K562 treated with DMSO at 1 percent for 12 hours (cell line): ENCODE data around the gene SNX33. TPM values are rescaled to one million over a fixed set of nuclear protein-coding genes. Genes with fewer than 3 reads are reported as not detected.

Experiments
- total RNA-seq: library from RNA; unstranded; fragments of 300-600 nt; gene quantifications from 2 replicates; pipeline ENCODE4 v1.2.3, GENCODE V29; 2022; ENCODE audit not compliant: insufficient read depth

Gene SNX33
- total RNA-seq: 8.7 and 19.4 TPM in 2 replicates

GRCh38 chr15:75647370-75648155 is at the start of gene SNX33:
Gene SNX33, plus strand, starts transcription at chr15:75647912. Its CDS starts 1,191 bp downstream, at chr15:75649103.

GRCh38 chr15:75625542-75626347 is 22.0 kb upstream of the SNX33 start, which contains the start of gene SNUPN:
Gene SNUPN, minus strand, starts transcription at chr15:75625725. Its CDS starts 4,674 bp downstream, at chr15:75621051.

GRCh38 chr15:75639709-75640482 is 7.8 kb upstream of the SNX33 start, which contains the start of gene IMP3:
Gene IMP3, minus strand, starts transcription at chr15:75640224. Its CDS starts 56 bp downstream, at chr15:75640168.

Other genes starting within 250 kb of the SNX33 start
- gene SIN3A, start 196.2 kb upstream of the SNX33 start, total RNA-seq: 9.1 and 32.6 TPM in 2 replicates
- 13.3 and 28.2 TPM in 2 replicates for gene PTPN9, start 68.6 kb upstream of the SNX33 start, total RNA-seq
- 15.5 and 32.0 TPM in 2 replicates for gene SNUPN, start 22.2 kb upstream of the SNX33 start, total RNA-seq
- gene IMP3, start 7.7 kb upstream of the SNX33 start, total RNA-seq: 191 and 208 TPM in 2 replicates
- gene CSPG4, start 64.9 kb downstream of the SNX33 start, total RNA-seq: 0.35 TPM in 1 of 2 replicates, not detected in the other
- gene UBE2Q2, start 195.5 kb downstream of the SNX33 start, total RNA-seq: 3.4 and 10.3 TPM in 2 replicates